GM18861 (cell line): ENCODE measurements around the gene RGS11.

ENCODE experiments used
- ATAC-seq: cut with Tn5 transposase; IDR thresholded peaks from one replicate; pipeline ENCODE4 v1.9.1; 2021; ENCODE audit not compliant: unreplicated experiment

The RGS11 gene

GRCh38 chr16:275786-276232, at the start of gene RGS11:
RGS11 (minus strand) TSS chr16:275944; CDS start chr16:275911, 33 bp downstream.
- ATAC-seq, result no peak

- ATAC-seq, result no peak
Measured at GRCh38 chr16:324451-325334, 48.9 kb upstream of the RGS11 start.

- no peak for ATAC-seq
Measured at GRCh38 chr16:324201-324450, 48.4 kb upstream of the RGS11 start.

DNA sequence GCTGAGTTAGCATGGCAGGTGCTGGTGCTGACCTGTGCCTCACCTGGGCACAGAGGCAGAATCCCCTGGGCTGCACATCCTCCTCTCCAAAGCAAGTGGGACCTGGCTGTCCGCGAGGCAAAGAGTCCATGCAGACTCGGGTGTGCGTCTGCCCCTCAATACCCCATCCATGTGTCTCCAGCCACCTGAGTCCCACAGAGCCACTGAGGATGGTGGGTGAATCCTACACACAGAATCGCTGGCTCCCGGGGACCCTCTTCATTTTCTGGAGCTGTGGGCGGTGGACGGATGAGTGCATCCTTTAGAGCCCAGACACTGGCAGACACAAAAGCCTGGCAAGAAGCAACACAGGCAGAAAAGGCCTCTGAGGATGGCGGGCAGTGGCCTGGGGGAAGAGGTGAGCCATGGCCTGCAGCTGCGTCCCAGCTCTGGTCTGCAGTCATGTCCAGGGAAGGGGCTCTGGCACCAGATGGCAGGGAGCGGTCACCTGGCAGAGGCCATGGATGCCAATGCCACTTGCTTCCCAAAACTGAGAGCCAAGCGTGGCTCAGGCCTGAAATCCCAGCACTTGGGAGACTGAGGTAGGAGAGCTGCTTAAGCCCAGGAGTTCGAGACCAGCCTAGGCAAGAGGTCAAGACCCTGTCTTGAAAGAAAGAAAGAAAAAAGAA, 46.9 kb upstream of the RGS11 start:
- no peak for ATAC-seq

DNA sequence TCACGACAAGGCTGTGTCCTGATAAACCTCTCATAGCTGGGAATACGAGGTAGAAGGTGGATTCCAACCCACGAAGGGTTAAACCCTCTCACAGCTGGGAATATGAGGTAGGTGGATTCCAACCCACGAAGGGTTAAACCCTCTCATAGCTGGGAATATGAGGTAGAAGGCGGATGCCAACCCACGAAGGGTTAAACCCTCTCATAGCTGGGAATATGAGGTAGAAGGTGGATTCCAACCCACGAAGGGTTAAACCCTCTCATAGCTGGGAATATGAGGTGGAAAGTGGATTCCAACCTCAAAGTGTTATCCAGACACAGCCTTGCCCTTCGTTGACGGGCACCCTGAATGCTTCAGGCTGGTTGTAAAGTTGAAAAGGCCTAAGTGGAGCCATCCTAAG, 45.8 kb upstream of the RGS11 start:
- ATAC-seq, result no peak

DNA sequence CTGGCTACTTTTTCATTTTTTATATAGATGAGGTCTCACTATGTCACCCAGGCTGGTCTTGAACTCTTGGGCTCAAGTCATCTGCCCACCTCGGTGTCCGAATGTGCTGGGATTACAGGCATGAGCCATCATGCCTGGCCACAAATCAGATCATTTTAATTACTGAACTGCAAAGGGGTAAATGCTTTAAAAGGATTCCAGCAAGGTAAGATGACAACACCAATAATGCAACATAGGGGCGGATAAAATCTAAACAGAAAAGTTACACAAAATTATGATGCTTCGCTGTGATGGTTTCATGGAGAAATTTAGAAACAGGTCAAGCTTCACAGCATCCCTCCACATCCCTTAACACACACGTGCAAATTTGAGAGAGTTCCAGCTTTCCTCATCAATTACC, 44.5 kb upstream of the RGS11 start:
- ATAC-seq, result no peak

- ATAC-seq, result no peak
Measured at GRCh38 chr16:318628-319027, 42.9 kb upstream of the RGS11 start.

- ATAC-seq, result no peak
Measured at GRCh38 chr16:317583-317982, 41.8 kb upstream of the RGS11 start.

DNA sequence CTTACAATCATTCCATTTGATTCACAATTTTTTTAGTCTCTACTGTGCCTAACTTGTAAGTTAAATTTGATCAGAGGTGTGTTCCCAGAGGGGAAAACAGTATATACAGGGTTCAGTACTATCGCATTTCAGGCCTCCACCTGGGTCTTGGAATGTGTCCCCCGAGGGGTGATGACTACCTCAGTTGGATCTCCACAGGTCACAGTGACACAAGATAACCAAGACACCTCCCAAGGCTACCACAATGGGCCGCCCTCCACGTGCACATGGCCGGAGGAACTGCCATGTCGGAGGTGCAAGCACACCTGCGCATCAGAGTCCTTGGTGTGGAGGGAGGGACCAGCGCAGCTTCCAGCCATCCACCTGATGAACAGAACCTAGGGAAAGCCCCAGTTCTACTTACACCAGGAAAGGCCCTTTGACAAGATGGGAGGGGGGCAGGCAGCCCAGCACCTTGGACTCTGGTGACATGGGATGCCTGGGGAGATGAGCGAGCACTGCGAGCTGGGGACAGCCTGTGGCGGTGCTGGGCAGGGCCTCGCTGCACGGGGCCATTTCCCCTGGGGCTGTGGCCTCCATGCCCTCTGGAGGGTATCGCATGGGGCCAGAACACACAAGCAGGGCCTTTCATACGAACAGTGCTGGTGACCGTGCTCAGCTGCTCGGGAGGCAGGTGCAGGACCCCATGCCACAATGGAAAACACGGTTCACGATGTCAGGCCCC, 41.2 kb upstream of the RGS11 start:
- no peak for ATAC-seq

DNA sequence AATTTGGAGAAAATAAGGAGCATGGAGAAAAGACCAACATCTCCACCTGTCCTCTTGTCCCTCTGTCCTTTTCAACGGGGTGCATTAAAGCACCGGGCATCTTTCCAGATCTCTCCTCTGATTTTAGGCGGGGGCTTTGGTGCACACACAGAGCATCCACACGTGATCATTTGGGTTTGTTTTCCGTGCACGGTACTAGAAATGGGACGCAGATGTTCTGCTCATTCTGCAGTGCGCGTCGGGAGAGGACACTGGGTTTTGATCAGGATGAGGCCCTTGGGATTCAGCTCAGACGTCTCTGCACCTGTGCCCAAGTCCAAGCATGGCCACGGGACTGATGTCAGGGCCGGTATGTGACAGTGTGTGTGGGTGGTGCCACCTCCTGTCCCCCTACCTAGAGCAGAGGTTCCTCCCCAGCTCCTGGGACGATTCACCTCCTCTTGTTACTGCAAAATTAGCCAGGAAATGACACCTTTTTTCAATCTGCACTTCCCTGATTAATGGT, 39.1 kb upstream of the RGS11 start:
- no peak for ATAC-seq

GRCh38 chr16:314351-314750, 38.6 kb upstream of the RGS11 start:
- no peak for ATAC-seq

- ATAC-seq, result no peak
Measured at GRCh38 chr16:311725-312124, 36.0 kb upstream of the RGS11 start.

DNA sequence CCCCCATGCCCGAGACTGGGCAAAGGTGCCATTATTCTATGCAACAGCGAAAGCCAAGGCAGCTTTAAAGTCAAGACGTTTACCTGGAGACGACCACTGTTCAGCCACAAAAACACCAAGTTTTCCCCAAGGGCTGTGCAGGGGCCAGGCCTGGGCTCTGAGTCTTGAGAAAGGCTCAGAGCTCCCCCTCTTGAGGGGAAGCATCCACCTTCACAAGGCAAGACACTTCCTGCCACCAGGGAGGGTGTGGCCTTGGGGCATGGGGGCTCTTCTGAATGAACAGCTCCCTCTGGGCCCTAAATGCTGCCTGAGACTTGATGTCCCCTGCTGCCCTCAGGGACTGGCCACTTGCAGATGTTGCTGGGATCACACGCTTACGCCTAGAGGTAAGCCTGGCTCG, 33.7 kb upstream of the RGS11 start:
- ATAC-seq, result no peak

- no peak for ATAC-seq
Measured at GRCh38 chr16:307691-308312, 32.1 kb upstream of the RGS11 start.

DNA sequence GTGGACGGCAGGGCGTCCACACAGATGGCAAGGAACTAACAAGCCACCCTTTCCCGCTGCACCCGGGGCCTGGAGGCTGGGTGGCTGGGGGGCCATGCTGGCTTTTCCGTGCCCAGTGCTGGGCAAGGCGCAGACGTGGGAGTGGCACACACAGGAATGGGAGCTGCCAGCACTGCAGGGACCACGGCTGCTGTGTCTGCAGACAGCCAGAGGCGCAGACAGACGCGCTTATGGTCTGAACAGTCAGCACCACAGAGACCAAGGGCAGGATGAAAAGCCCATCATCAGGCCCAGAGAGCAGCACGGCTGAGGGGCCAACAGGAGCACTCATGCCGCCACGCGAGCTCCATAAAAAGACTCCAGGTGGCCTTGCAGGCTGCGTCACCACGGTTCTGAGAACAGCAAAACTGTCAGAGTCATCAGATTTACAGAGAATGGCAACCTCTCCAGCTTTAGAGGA, 31.2 kb upstream of the RGS11 start:
- no peak for ATAC-seq

- no peak for ATAC-seq
Measured at GRCh38 chr16:305916-306626, 30.3 kb upstream of the RGS11 start.

DNA sequence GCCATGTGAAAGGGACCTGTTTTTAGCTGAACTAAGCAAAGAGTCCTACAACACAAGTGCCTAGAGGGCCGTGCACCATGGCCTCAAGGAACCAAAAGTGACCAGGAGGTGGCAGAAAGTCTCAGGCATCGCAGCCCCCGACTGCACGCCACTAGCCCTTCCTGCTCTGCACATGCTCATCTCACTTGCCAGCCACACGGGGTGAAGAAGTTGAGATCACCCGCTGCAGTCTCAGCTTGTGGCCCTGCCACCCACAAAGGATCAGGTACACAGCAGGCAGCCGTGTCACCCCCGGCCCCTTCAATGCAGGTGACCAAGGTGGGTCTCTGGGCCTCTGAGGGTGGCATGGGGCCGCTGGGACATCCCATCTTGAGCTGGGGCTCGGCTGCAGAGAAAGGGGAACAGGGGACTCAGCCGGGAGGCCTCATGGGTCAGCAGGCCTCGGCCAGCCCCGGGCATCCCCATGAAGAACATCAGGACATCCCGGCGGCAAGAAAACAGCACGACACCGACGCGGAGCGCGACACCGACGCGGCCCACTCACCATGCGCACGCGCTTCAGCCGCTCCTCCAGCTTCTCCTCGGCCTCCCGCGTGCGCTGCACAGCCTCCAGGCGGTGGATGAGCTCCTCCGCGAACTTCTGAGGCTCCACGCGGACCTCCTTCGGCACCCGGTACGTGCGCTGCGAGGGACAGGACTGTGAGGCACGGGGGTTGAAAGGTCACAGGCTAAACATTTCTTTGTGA, 28.2 kb upstream of the RGS11 start:
- ATAC-seq, result no peak

- ATAC-seq, result no peak
Measured at GRCh38 chr16:301950-302349, 26.2 kb upstream of the RGS11 start.

GRCh38 chr16:301235-301634, 25.5 kb upstream of the RGS11 start:
- ATAC-seq, result no peak

DNA sequence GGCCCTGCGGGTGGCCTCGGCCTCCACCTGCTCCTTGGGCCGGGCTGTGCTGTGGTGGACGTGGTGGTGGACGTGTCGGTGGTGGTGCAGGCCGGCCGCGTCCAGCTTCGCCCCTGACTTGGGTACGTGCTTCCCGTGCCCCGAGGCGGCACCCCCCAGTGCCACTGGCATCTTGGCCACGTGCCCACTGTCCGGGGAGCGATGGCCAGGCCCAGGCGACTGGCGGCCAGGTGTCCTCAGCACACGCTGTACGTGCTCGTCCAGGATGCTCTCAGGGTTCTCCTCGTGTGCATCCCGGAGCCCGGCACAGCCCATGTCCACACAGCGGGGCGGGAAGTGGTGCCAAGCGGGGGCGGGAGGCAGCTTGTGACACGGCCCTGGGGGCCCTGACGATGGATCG, 22.1 kb upstream of the RGS11 start:
- ATAC-seq, result no peak
